ENCODE results near the gene BUD13. TPM values are rescaled to one million over a fixed set of nuclear protein-coding genes. Genes with fewer than 3 reads are reported as not detected.
A peak's percentile ranks its signal among the peaks of the same experiment; 100 is the strongest.

BUD13 gene
- total and polyA plus RNA-seq, 2 of the 4 experiments (the other 2 are of a cell fraction) = 11.2 to 14.0 TPM

DNA sequence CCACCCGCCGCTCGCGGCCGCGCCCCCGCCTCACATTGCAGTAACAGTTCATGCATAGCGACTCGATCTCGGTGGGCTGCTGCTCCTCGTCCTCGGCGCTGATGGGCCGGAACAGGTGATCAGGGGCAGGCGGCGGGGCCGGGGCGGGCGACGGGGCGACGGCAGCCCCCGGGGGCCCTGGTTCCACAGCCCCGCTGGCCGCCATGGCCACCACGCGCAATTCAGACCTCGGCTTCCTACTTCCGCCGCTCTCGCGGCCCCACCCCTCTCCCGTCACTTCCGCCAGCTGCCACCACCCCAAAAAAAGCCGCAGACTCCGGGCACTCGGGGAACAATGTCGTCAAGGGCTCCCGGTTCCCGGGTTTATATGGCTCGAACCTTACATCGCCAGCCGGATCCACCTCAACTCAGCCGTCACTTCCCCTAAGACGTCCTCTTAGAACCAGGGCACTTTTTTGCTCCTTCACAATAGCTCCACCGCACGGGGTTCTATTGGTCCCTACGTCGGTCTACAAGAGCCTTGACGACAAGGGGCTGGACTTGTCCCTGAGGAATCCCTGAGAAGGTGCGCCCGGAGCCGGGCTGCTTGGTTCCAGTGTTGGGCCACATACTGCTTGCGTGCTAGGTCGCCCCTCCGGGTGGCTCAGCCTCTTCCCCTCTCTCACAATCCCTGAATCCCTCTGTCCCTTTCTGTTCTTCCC, 15.1 kb upstream of the BUD13 start, which contains the start of gene ZPR1:
ZPR1 (minus strand) TSS at position 238 of the 701 bp plus-strand sequence; CDS start at position 205, 33 bp downstream.
- ChIA-PET CTCF (interaction anchor here (0.5 to 1.3 kb wide), 2 partner anchors 48 to 209 kb away, joined by 3 to 5 read pairs; no protein-coding TSS in a partner anchor), POLR2A (ENCODE audit: unreplicated experiment) (no interaction called here)
- Histone ChIP-seq H3K14ac (replicated peaks; ENCODE audit: low read depth, low read length) (peak within 1 kb of the TSS; percentile 99), H3K27ac (ENCODE audit: insufficient read depth, low read length) (peak within 1 kb of the TSS; percentile 81), H4K5ac (ENCODE audit: low read depth, low read length) (peak within 1 kb of the TSS; percentile 93), H2BK15ac (ENCODE audit: low read depth, low read length) (peak within 1 kb of the TSS; percentile 30; the same call in 1 of the 3 replicates), H3K36me3 (ENCODE audit: control insufficient read depth, insufficient read depth, low read length) (peaks cover 28% of the 10 kb centered on the region), H2AK5ac (ENCODE audit: low read depth, low read length) (peak within 1 kb of the TSS; percentile 89), H3K4ac (ENCODE audit: low read depth, low read length) (peak within 1 kb of the TSS; percentile 92), H2BK20ac (ENCODE audit: low read depth, low read length) (no peak within 1 kb of the TSS; the same call in 1 of the 2 replicates), H3K9me1 (ENCODE audit: insufficient read depth, low read length) (peaks cover 21% of the 10 kb centered on the region; the same call in 1 of the 2 replicates), H2BK120ac (ENCODE audit: low read depth, low read length) (peak within 1 kb of the TSS; percentile 88), H3K18ac (ENCODE audit: low read depth, low read length) (peak within 1 kb of the TSS; percentile 86), H2BK5ac (ENCODE audit: low read depth, low read length, poor library complexity, severe bottlenecking) (peak within 1 kb of the TSS; percentile 75), H2AK9ac (replicated peaks; ENCODE audit: low read depth, low read length, poor library complexity) (peak within 1 kb of the TSS; percentile 92), H2AFZ (replicated peaks; ENCODE audit: low read length, poor library complexity) (peak within 1 kb of the TSS; percentile 95), H3K79me1 (ENCODE audit: low read depth in 1 of 2, low read length in 2 of 2) (peaks cover 39 to 53% of the 10 kb centered on the region in 2 experiments), H4K8ac (ENCODE audit: low read depth in 2 of 2, low read length in 2 of 2) (peak within 1 kb of the TSS; percentile 96 to 98), H4K20me1 (ENCODE audit: insufficient read depth, low read length) (0 out of 2 replicates have a peak, but pooled peaks cover 4% of the 10 kb centered on the region), H3K4me1 (ENCODE audit: control insufficient read depth, insufficient read depth, low read length) (peaks cover 8% of the 10 kb centered on the region), H3K56ac (ENCODE audit: extremely low read depth, insufficient read depth, low read length) (peak within 1 kb of the TSS; percentile 87), H3K27me3 (ENCODE audit: control insufficient read depth, insufficient read depth, low read length) (no peaks in the 10 kb centered on the region), H4K91ac (ENCODE audit: insufficient read depth, low read depth, low read length) (peak within 1 kb of the TSS; percentile 75), H3K9me3 (ENCODE audit: control insufficient read depth, insufficient read depth, low read length) (no peaks in the 10 kb centered on the region), H3K9ac (ENCODE audit: low read depth, low read length) (peak within 1 kb of the TSS; percentile 94), H3K4me3 (ENCODE audit: insufficient read depth, low read depth, low read length) (peak within 1 kb of the TSS; percentile 67), H3K4me2 (ENCODE audit: low read depth, low read length) (peak within 1 kb of the TSS; percentile 97), H3K23ac (ENCODE audit: low read depth, low read length) (peak within 1 kb of the TSS; percentile 93)
- DNase-seq (peak; percentile 56), ATAC-seq (ENCODE audit: low read depth) (peak; percentile 88)
- WGBS, 2 experiments (ENCODE audit: extremely low coverage in 2 of 2, insufficient read length in 1 of 2) = 4% methylated on average over 13 of the region's 56 CpGs; no CpG with 5 or more reads in 1 of the 2 experiments
- peak; percentile 59; the same call in 1 of the 2 replicates for TF ChIP-seq MAZ (IDR thresholded peaks at IDR 0.05; ENCODE audit: borderline replicate concordance, low read depth, low read length)
- 0 out of 2 replicates have a peak, but pooled peaks have one; percentile 32 for TF ChIP-seq CHD1 (IDR thresholded peaks at IDR 0.05; ENCODE audit: low read depth, low read length)
- peak; percentile 85 for TF ChIP-seq POLR2A (IDR thresholded peaks at IDR 0.05; ENCODE audit: low read depth, low read length)
- no peak for TF ChIP-seq CEBPB (IDR thresholded peaks at IDR 0.05; ENCODE audit: low read depth, low read length)
- TF ChIP-seq MXI1 (IDR thresholded peaks at IDR 0.05; ENCODE audit: borderline replicate concordance, low read depth, low read length) = peak; percentile 91
- in situ Hi-C loops (cut with MboI; ENCODE audit: low sequenced_read_pairs) (loop anchor here (5.0 kb wide), 1 partner anchor 444 kb away; the partner anchor contains the start of genes PCSK7 and RNF214), intact Hi-C loops (cut with micrococcal nuclease) (loop anchor here (1.0 kb wide), 1 partner anchor 48 kb away; no protein-coding TSS in a partner anchor), dilution Hi-C loops (cut with HindIII; ENCODE audit: low sequenced_read_pairs, unreplicated experiment) (no loop called here)
- no TSS peak for BruUV-seq (replicated peaks)

All from IMR-90 (cell line).